ENCODE measurements around the gene GPR78.
"Not testable (repeated sequence)": the region's sequence is repeated elsewhere in the genome, so short reads cannot be mapped to it uniquely, and the experiment has no call there.

GPR78 gene

GRCh38 chr4:8613421-8614364 is 33.5 kb downstream of the GPR78 start:
- H3K4me3 ChIP-seq (ENCODE audit: low read length) = no peak overlapping the region
- TF ChIP-seq ZNF274 (IDR thresholded peaks at IDR 0.05; ENCODE audit: low read depth, low read length) = no peak

DNA sequence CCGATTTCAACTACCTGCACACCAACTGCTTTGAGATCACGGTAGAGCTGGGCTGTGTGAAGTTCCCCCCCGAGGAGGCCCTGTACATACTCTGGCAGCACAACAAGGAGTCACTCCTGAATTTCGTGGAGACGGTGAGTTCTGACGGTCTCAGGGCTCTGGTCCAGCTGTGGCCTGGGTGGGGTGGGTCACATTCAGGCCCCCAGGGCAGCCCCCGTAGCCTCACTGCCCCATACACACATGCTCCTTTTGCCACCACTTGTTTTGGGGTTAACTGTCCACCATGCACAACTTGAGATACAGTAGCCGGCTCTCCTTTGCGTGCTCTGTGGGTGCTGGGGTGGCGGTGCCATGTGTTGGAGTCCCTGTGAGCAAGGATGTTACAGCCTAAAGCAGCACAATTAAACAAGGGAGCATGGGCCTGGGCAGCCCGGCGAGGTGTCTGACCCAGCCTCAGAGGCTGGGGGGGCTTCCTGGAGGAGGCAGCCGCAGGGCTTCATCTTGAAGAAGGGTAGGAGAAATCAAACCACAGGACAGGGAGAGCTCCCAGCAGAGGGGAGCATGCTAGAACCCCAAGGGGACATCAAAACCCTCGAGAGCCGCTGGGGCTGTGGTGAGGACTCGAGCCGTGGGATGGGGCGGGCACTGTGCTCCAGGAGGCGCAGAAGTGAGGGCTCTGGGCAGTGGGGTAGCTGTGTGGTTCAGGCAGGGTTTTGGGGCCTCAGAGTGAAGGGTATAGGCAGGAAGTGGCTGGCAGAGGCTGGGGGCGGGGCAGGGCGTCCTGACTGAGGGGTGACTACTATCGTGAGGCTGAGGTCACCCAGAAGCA is 34.4 kb downstream of the GPR78 start:
- TF ChIP-seq ZNF274 (IDR thresholded peaks at IDR 0.05; ENCODE audit: low read depth, low read length) = no peak
- no peak overlapping the region for H3K4me3 ChIP-seq (ENCODE audit: low read length)

GRCh38 chr4:8615366-8615765 is 35.2 kb downstream of the GPR78 start:
- no peak for TF ChIP-seq ZNF274 (IDR thresholded peaks at IDR 0.05; ENCODE audit: low read depth, low read length)
- H3K4me3 ChIP-seq (ENCODE audit: low read length) = no peak overlapping the region

DNA sequence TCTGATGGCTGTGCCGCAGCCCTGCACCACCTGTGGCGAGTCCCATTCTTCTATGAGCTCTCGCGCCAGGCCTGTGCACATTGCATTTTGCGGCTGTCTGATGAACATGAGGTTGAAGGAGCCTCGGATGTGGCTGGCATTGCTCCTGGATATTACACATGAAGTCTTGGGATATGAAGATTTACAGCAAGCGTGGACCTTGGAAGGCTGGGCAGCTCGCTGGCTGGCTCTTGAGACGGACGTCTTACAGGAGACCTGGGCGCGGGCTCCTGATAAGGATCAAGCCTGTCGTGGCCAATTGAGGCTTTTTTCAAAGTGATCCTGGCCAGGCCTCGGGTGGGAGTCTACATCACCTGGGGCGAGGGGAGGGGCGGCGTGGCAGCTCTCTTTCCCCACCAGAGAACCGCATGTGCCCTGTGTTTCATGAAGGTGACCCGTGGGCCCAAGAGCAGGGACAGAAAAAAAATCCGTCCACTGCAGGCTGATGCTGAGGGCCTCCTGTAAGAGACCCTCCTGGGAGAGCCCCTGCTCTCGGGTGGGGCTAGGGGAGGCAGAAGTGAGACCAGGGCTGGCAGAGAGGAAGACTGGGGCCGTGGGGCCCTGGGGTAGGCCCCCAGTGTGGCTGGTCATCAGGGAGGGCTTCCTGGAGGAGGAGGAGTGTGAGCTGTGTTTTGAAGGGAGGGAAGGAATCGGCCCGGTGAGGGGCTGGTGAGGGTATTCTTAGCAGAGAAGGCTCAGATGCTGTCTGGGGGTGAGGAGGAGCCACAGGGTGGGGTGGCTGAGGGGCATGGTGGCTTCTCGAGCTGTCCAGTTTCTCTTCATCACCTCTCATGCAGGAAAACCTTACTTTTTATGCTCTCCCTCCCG is 36.0 kb downstream of the GPR78 start:
- no peak for TF ChIP-seq ZNF274 (IDR thresholded peaks at IDR 0.05; ENCODE audit: low read depth, low read length)

GRCh38 chr4:8616831-8617230 is 36.6 kb downstream of the GPR78 start:
- TF ChIP-seq ZNF274 (IDR thresholded peaks at IDR 0.05; ENCODE audit: low read depth, low read length) = no peak
- H3K4me3 ChIP-seq (ENCODE audit: low read length) = no peak overlapping the region

More for the DNA sequence above, 36.0 kb downstream of the GPR78 start:
- no peak overlapping the region for H3K4me3 ChIP-seq (ENCODE audit: low read length)

GRCh38 chr4:8617486-8618040 is 37.4 kb downstream of the GPR78 start:
- no peak overlapping the region for H3K4me3 ChIP-seq (ENCODE audit: low read length)
- TF ChIP-seq ZNF274 (IDR thresholded peaks at IDR 0.05; ENCODE audit: low read depth, low read length) = no peak

GRCh38 chr4:8618421-8618820 is 38.2 kb downstream of the GPR78 start:
- H3K4me3 ChIP-seq (ENCODE audit: low read length) = no peak overlapping the region
- no peak for TF ChIP-seq ZNF274 (IDR thresholded peaks at IDR 0.05; ENCODE audit: low read depth, low read length)

- H3K4me3 ChIP-seq (ENCODE audit: low read length) = no peak overlapping the region
- TF ChIP-seq ZNF274 (IDR thresholded peaks at IDR 0.05; ENCODE audit: low read depth, low read length) = no peak
Measured at GRCh38 chr4:8618961-8619720, 38.9 kb downstream of the GPR78 start.

- H3K4me3 ChIP-seq (ENCODE audit: low read length) = not testable (repeated sequence)
Measured at GRCh38 chr4:8621135-8621534, 40.9 kb downstream of the GPR78 start.

GRCh38 chr4:8624601-8625272 is 44.5 kb downstream of the GPR78 start:
- H3K4me3 ChIP-seq (ENCODE audit: low read length) = not testable (repeated sequence)

DNA sequence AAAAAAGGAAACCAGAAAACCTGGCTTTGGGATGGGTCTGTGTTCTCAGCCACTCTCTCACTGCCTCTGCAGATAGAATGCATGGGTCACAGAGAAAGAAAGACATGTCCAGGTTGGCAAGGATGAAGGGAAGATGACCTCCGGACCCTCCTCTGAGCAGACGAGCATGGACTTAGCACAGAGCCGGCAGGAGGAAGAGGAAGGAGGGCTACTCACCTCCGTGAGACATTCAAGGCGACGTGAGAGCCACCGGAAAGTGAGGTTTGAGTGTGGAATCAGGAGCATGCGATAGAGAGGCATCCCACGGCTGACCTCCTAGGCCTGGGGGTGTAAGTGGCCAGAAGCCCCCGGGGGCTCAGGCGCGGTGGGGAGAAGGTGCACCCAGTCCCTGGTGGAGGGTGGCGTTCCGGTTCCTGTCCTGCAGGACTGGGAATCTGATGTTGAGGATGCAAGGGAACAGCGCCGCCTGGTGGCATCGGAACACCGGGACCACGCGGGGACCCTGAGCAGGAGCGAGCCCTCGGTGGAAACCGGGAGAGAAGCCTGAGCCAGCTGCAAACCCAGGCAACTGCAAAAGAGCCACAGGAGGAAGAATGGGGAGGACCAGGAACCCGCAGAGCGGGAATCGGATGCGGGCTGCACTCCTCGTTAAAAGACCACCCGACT is 50.2 kb downstream of the GPR78 start:
- not testable (repeated sequence) for H3K4me3 ChIP-seq (ENCODE audit: low read length)

DNA sequence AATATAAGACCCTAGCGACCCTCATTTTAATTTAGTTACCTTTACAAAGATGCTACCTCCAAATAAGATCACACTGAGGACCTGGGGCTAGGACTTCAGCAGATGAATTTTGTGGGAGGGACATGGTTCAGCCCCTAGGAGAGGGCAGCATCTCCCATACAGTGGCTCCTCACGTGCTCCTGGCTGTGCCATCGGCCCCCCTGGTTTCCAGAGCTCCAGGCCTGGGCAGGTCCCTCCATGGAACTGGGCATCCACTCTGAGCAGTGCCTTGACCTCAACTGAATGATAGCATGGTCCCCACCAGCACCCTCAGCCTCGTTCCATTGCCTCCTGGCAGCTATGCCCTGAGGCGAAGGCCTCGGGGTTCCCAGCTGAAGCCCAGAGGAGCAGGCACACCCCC is 51.7 kb downstream of the GPR78 start:
- H3K4me3 ChIP-seq (ENCODE audit: low read length) = not testable (repeated sequence)

DNA sequence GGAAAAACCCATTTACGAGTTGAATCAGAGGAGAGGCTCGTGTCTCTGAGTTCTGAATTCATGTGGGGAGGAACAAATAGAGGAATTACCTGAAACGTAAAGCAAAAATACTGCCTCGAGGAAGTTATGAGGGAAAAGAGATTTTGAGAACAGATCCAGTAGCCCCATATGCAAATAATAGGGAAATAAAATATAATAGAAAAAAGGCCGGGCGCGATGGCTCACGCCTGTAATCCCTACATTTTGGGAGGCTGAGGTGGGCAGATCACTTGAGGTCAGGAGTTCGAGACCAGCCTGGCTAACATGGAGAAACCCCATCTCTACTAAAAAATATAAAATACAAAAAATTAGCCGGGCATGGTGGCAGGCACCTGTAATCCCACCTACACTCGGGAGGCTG is 54.6 kb downstream of the GPR78 start:
- H3K4me3 ChIP-seq (ENCODE audit: low read length) = not testable (repeated sequence)

DNA sequence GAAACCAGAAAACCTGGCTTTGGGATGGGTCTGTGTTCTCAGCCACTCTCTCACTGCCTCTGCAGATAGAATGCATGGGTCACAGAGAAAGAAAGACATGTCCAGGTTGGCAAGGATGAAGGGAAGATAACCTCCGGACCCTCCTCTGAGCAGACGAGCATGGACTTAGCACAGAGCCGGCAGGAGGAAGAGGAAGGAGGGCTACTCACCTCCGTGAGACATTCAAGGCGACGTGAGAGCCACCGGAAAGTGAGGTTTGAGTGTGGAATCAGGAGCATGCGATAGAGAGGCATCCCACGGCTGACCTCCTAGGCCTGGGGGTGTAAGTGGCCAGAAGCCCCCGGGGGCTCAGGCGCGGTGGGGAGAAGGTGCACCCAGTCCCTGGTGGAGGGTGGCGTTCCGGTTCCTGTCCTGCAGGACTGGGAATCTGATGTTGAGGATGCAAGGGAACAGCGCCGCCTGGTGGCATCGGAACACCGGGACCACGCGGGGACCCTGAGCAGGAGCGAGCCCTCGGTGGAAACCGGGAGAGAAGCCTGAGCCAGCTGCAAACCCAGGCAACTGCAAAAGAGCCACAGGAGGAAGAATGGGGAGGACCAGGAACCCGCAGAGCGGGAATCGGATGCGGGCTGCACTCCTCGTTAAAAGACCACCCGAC is 55.8 kb downstream of the GPR78 start:
- not testable (repeated sequence) for H3K4me3 ChIP-seq (ENCODE audit: low read length)
